Neural cell (in vitro differentiated cells): ENCODE results near the gene CADPS2. TPM values are rescaled to one million over a fixed set of nuclear protein-coding genes. Genes with fewer than 3 reads are reported as not detected.

Experiments used
- H2AFZ ChIP-seq: fragments of 200-600, 300-800 bp; sonication (generic), shearing (Covaris generic); 2 replicates; pipeline ENCODE4 v1.6.0; 2014; ENCODE audit warnings: low read depth, mild to moderate bottlenecking, antibody characterized with exemption, low read length, moderate library complexity
- H3F3A ChIP-seq: fragments of 200-600 bp; shearing (Covaris generic); 2 replicates; pipeline ENCODE4 v1.6.1; 2016; ENCODE audit warnings: mild to moderate bottlenecking, moderate library complexity, mixed read lengths, antibody characterized with exemption, low read length; ENCODE audit not compliant: insufficient read depth, poor library complexity, severe bottlenecking
- H3K27ac ChIP-seq: fragments of 200-600, 300-800 bp; sonication (generic), shearing (Covaris generic); 2 replicates; pipeline ENCODE4 v1.5.1; 2014; ENCODE audit warnings: mild to moderate bottlenecking, low read length, moderate library complexity
- H3K27me3 ChIP-seq: fragments of 300-800, 200-600 bp; sonication (generic), shearing (Covaris generic); 2 replicates; pipeline ENCODE4 v1.6.0; 2014; ENCODE audit warnings: mild to moderate bottlenecking, low read depth, low read length, moderate library complexity; ENCODE audit not compliant: insufficient read depth
- H3K36me3 ChIP-seq: fragments of 300-800, 200-600 bp; sonication (generic), shearing (Covaris generic); 2 replicates; pipeline ENCODE4 v1.5.1; 2014; ENCODE audit warnings: mild to moderate bottlenecking, antibody characterized with exemption, low read length, moderate library complexity; ENCODE audit not compliant: insufficient read depth
- H3K4me2 ChIP-seq: fragments of 300-800, 200-600 bp; sonication (generic), shearing (Covaris generic); 2 replicates; pipeline ENCODE4 v1.6.0; 2014; ENCODE audit warnings: mild to moderate bottlenecking, low read length
- H3K4me3 ChIP-seq: fragments of 300-800, 200-600 bp; sonication (generic), shearing (Covaris generic); 2 replicates; pipeline ENCODE4 v1.5.1; 2014; ENCODE audit warnings: mild to moderate bottlenecking, low read length, moderate library complexity
- H3K79me2 ChIP-seq: fragments of 200-600 bp; shearing (Covaris generic); replicated peaks from 2 replicates; pipeline ENCODE4 v1.6.0; 2014; ENCODE audit warnings: mild to moderate bottlenecking, low read length, moderate library complexity; ENCODE audit not compliant: insufficient read depth
- H3K9ac ChIP-seq: fragments of 300-800, 200-600 bp; sonication (generic), shearing (Covaris generic); 2 replicates; pipeline ENCODE4 v1.6.1; 2016; ENCODE audit warnings: mild to moderate bottlenecking, low read length, mixed read lengths
- H3K9me2 ChIP-seq: fragments of 200-600 bp; shearing (Covaris generic); 2 replicates; pipeline ENCODE4 v1.6.1; 2016; ENCODE audit warnings: mild to moderate bottlenecking, low read length, mixed read lengths; ENCODE audit not compliant: insufficient read depth
- H3K9me3 ChIP-seq: fragments of 200-600, 300-800 bp; sonication (generic), shearing (Covaris generic); 2 replicates; pipeline ENCODE4 v1.6.1; 2016; ENCODE audit warnings: mild to moderate bottlenecking, mixed run types, low read length, moderate library complexity, mixed read lengths
- H4K20me1 ChIP-seq: fragments of 200-600 bp; shearing (Covaris generic); 2 replicates; pipeline ENCODE4 v1.6.1; 2016; ENCODE audit warnings: mild to moderate bottlenecking, mixed run types; ENCODE audit not compliant: insufficient read depth
- EP300 ChIP-seq: fragments of 450-650 bp; conservative IDR thresholded peaks from 2 replicates; pipeline ENCODE4 v1.6.1; 2014; ENCODE audit warnings: antibody characterized with exemption, mild to moderate bottlenecking, moderate library complexity; ENCODE audit not compliant: poor library complexity, severe bottlenecking
- EZH2 ChIP-seq: fragments of 200-600, 300-800 bp; shearing (Covaris generic), sonication (generic); IDR thresholded peaks from 2 replicates; pipeline ENCODE4 v1.6.1; 2014; ENCODE audit warnings: antibody characterized with exemption, low read length, borderline replicate concordance, mild to moderate bottlenecking; ENCODE audit not compliant: insufficient read depth, poor library complexity, severe bottlenecking
- MXI1 ChIP-seq: fragments of 450-650 bp; conservative IDR thresholded peaks from 2 replicates; pipeline ENCODE4 v1.6.1; 2014; ENCODE audit warnings: antibody characterized with exemption, mild to moderate bottlenecking; ENCODE audit not compliant: poor library complexity, severe bottlenecking
- POLR2AphosphoS5 ChIP-seq: IDR thresholded peaks from 2 replicates; pipeline ENCODE4 v1.6.1; 2012
- RAD21 ChIP-seq: fragments of 450-650 bp; conservative IDR thresholded peaks from 2 replicates; pipeline ENCODE4 v1.6.1; 2014; ENCODE audit warnings: antibody characterized with exemption, mild to moderate bottlenecking, moderate library complexity
- SMC3 ChIP-seq: fragments of 450-650 bp; conservative IDR thresholded peaks from 2 replicates; pipeline ENCODE4 v1.6.1; 2014; ENCODE audit warnings: antibody characterized with exemption, mild to moderate bottlenecking, moderate library complexity; ENCODE audit not compliant: poor library complexity
- TAF1 ChIP-seq: IDR thresholded peaks from 2 replicates; pipeline ENCODE4 v1.6.1; 2012; ENCODE audit warnings: low read depth
- polyA plus RNA-seq: library from polyadenylated mRNA; depleted of rRNA; stranded (reverse); fragments of >200 nt; gene quantifications from 2 replicates; pipeline ENCODE4 v1.2.3, GENCODE V29; 2014
- TF ChIP-seq, protein P1 (sequence below): IDR thresholded peaks from 2 replicates; pipeline ENCODE4 v1.6.1; 2012; ENCODE audit warnings: borderline replicate concordance
- TF ChIP-seq, protein P2 (sequence below): fragments of 450-650 bp; IDR thresholded peaks from 2 replicates; pipeline ENCODE4 v1.5.1; 2014; ENCODE audit warnings: antibody characterized with exemption, mild to moderate bottlenecking, moderate library complexity; ENCODE audit not compliant: poor library complexity, severe bottlenecking

CADPS2 gene
- polyA plus RNA-seq, 1 donor from 2014 or later: 5.9 TPM

DNA sequence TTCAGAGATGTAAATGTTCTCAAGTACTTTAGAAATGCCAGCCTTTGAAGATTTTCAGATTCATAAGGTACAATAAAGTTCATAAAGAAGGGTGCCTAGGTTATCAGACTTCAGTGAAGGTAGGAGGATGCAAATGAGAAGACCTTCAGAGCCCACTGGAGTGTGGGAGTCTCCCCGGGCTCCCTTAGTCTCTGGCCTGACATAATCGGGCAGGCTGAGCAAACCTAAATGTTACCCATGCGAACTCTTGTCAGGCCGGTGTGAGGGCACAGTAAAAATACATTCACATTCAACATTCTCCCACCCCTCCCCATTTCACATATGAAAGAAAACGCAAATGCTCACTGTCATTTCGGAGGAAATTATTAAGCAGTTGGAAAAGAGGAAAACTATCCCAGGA is 479.1 kb downstream of the CADPS2 start:
- Histone ChIP-seq H3K9me2 (no peaks in the 10 kb centered on the region), H3K36me3 (no peaks in the 10 kb centered on the region), H3K27me3 (no peaks in the 10 kb centered on the region), H4K20me1 (no peaks in the 10 kb centered on the region), H3F3A (no peaks in the 10 kb centered on the region), H3K4me2 (no peak overlapping the region), H2AFZ (no peak overlapping the region), H3K27ac (no peak overlapping the region), H3K9me3 (no peaks in the 10 kb centered on the region), H3K79me2 (no peaks in the 10 kb centered on the region), H3K4me3 (no peak overlapping the region), H3K9ac (no peak overlapping the region)
- TF ChIP-seq SMC3 (no peak), TAF1 (no peak), EP300 (no peak), EZH2 (no peak), POLR2AphosphoS5 (no peak), RAD21 (no peak), MXI1 (no peak)
- TF ChIP-seq, protein P1, sequence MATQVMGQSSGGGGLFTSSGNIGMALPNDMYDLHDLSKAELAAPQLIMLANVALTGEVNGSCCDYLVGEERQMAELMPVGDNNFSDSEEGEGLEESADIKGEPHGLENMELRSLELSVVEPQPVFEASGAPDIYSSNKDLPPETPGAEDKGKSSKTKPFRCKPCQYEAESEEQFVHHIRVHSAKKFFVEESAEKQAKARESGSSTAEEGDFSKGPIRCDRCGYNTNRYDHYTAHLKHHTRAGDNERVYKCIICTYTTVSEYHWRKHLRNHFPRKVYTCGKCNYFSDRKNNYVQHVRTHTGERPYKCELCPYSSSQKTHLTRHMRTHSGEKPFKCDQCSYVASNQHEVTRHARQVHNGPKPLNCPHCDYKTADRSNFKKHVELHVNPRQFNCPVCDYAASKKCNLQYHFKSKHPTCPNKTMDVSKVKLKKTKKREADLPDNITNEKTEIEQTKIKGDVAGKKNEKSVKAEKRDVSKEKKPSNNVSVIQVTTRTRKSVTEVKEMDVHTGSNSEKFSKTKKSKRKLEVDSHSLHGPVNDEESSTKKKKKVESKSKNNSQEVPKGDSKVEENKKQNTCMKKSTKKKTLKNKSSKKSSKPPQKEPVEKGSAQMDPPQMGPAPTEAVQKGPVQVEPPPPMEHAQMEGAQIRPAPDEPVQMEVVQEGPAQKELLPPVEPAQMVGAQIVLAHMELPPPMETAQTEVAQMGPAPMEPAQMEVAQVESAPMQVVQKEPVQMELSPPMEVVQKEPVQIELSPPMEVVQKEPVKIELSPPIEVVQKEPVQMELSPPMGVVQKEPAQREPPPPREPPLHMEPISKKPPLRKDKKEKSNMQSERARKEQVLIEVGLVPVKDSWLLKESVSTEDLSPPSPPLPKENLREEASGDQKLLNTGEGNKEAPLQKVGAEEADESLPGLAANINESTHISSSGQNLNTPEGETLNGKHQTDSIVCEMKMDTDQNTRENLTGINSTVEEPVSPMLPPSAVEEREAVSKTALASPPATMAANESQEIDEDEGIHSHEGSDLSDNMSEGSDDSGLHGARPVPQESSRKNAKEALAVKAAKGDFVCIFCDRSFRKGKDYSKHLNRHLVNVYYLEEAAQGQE: no peak
- TF ChIP-seq, protein P2, sequence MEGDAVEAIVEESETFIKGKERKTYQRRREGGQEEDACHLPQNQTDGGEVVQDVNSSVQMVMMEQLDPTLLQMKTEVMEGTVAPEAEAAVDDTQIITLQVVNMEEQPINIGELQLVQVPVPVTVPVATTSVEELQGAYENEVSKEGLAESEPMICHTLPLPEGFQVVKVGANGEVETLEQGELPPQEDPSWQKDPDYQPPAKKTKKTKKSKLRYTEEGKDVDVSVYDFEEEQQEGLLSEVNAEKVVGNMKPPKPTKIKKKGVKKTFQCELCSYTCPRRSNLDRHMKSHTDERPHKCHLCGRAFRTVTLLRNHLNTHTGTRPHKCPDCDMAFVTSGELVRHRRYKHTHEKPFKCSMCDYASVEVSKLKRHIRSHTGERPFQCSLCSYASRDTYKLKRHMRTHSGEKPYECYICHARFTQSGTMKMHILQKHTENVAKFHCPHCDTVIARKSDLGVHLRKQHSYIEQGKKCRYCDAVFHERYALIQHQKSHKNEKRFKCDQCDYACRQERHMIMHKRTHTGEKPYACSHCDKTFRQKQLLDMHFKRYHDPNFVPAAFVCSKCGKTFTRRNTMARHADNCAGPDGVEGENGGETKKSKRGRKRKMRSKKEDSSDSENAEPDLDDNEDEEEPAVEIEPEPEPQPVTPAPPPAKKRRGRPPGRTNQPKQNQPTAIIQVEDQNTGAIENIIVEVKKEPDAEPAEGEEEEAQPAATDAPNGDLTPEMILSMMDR: no peak

DNA sequence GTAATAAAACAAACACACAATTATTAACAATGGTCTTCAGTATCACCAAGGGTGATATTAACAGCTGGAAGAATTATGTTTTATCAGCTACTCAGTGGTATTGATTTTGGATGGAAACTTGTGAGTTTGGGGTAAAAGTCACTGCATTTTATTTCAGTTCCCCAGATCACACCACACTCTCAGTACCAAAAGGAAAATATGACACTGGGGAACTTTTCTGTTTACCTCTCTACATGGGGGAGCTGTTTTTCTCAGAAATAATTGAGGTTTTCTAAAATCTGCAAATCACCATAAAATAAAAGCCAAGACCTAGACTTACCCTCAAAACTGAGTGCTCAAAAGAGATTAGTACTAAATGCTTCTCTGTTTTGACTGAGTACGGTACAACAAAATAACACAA is 483.1 kb downstream of the CADPS2 start:
- Histone ChIP-seq H3K79me2 (no peaks in the 10 kb centered on the region), H3K4me3 (no peak overlapping the region), H3K27ac (no peak overlapping the region), H3K4me2 (no peak overlapping the region), H3K36me3 (no peaks in the 10 kb centered on the region), H2AFZ (no peak overlapping the region), H3F3A (no peaks in the 10 kb centered on the region), H3K9me3 (no peaks in the 10 kb centered on the region), H3K9ac (no peak overlapping the region), H3K27me3 (no peaks in the 10 kb centered on the region), H4K20me1 (no peaks in the 10 kb centered on the region), H3K9me2 (no peaks in the 10 kb centered on the region)
- TF ChIP-seq, protein P2: no peak
- TF ChIP-seq TAF1 (no peak), SMC3 (no peak), RAD21 (no peak), POLR2AphosphoS5 (no peak), MXI1 (no peak), EZH2 (no peak)
- TF ChIP-seq, protein P1: no peak
